Neural cell (in vitro differentiated cells): ENCODE results near the gene KANSL1L. TPM values are rescaled to one million over a fixed set of nuclear protein-coding genes. Genes with fewer than 3 reads are reported as not detected.

ENCODE experiments used
- H2AFZ ChIP-seq: fragments of 200-600, 300-800 bp; sonication (generic), shearing (Covaris generic); 2 replicates; pipeline ENCODE4 v1.6.0; 2014; ENCODE audit warnings: low read depth, mild to moderate bottlenecking, antibody characterized with exemption, low read length, moderate library complexity
- H3F3A ChIP-seq: fragments of 200-600 bp; shearing (Covaris generic); 2 replicates; pipeline ENCODE4 v1.6.1; 2016; ENCODE audit warnings: mild to moderate bottlenecking, moderate library complexity, mixed read lengths, antibody characterized with exemption, low read length; ENCODE audit not compliant: insufficient read depth, poor library complexity, severe bottlenecking
- H3K27ac ChIP-seq: fragments of 200-600, 300-800 bp; sonication (generic), shearing (Covaris generic); 2 replicates; pipeline ENCODE4 v1.5.1; 2014; ENCODE audit warnings: mild to moderate bottlenecking, low read length, moderate library complexity
- H3K27me3 ChIP-seq: fragments of 300-800, 200-600 bp; sonication (generic), shearing (Covaris generic); 2 replicates; pipeline ENCODE4 v1.6.0; 2014; ENCODE audit warnings: mild to moderate bottlenecking, low read depth, low read length, moderate library complexity; ENCODE audit not compliant: insufficient read depth
- H3K36me3 ChIP-seq: fragments of 300-800, 200-600 bp; sonication (generic), shearing (Covaris generic); 2 replicates; pipeline ENCODE4 v1.5.1; 2014; ENCODE audit warnings: mild to moderate bottlenecking, antibody characterized with exemption, low read length, moderate library complexity; ENCODE audit not compliant: insufficient read depth
- H3K4me2 ChIP-seq: fragments of 300-800, 200-600 bp; sonication (generic), shearing (Covaris generic); 2 replicates; pipeline ENCODE4 v1.6.0; 2014; ENCODE audit warnings: mild to moderate bottlenecking, low read length
- H3K4me3 ChIP-seq: fragments of 300-800, 200-600 bp; sonication (generic), shearing (Covaris generic); 2 replicates; pipeline ENCODE4 v1.5.1; 2014; ENCODE audit warnings: mild to moderate bottlenecking, low read length, moderate library complexity
- H3K79me2 ChIP-seq: fragments of 200-600 bp; shearing (Covaris generic); replicated peaks from 2 replicates; pipeline ENCODE4 v1.6.0; 2014; ENCODE audit warnings: mild to moderate bottlenecking, low read length, moderate library complexity; ENCODE audit not compliant: insufficient read depth
- H3K9ac ChIP-seq: fragments of 300-800, 200-600 bp; sonication (generic), shearing (Covaris generic); 2 replicates; pipeline ENCODE4 v1.6.1; 2016; ENCODE audit warnings: mild to moderate bottlenecking, low read length, mixed read lengths
- H3K9me2 ChIP-seq: fragments of 200-600 bp; shearing (Covaris generic); 2 replicates; pipeline ENCODE4 v1.6.1; 2016; ENCODE audit warnings: mild to moderate bottlenecking, low read length, mixed read lengths; ENCODE audit not compliant: insufficient read depth
- H3K9me3 ChIP-seq: fragments of 200-600, 300-800 bp; sonication (generic), shearing (Covaris generic); 2 replicates; pipeline ENCODE4 v1.6.1; 2016; ENCODE audit warnings: mild to moderate bottlenecking, mixed run types, low read length, moderate library complexity, mixed read lengths
- H4K20me1 ChIP-seq: fragments of 200-600 bp; shearing (Covaris generic); 2 replicates; pipeline ENCODE4 v1.6.1; 2016; ENCODE audit warnings: mild to moderate bottlenecking, mixed run types; ENCODE audit not compliant: insufficient read depth
- CTCF ChIP-seq: fragments of 450-650 bp; IDR thresholded peaks from 2 replicates; pipeline ENCODE4 v1.5.1; 2014; ENCODE audit warnings: antibody characterized with exemption, mild to moderate bottlenecking, moderate library complexity; ENCODE audit not compliant: poor library complexity, severe bottlenecking
- EP300 ChIP-seq: fragments of 450-650 bp; conservative IDR thresholded peaks from 2 replicates; pipeline ENCODE4 v1.6.1; 2014; ENCODE audit warnings: antibody characterized with exemption, mild to moderate bottlenecking, moderate library complexity; ENCODE audit not compliant: poor library complexity, severe bottlenecking
- EZH2 ChIP-seq: fragments of 200-600, 300-800 bp; shearing (Covaris generic), sonication (generic); IDR thresholded peaks from 2 replicates; pipeline ENCODE4 v1.6.1; 2014; ENCODE audit warnings: antibody characterized with exemption, low read length, borderline replicate concordance, mild to moderate bottlenecking; ENCODE audit not compliant: insufficient read depth, poor library complexity, severe bottlenecking
- MXI1 ChIP-seq: fragments of 450-650 bp; conservative IDR thresholded peaks from 2 replicates; pipeline ENCODE4 v1.6.1; 2014; ENCODE audit warnings: antibody characterized with exemption, mild to moderate bottlenecking; ENCODE audit not compliant: poor library complexity, severe bottlenecking
- POLR2AphosphoS5 ChIP-seq: IDR thresholded peaks from 2 replicates; pipeline ENCODE4 v1.6.1; 2012
- RAD21 ChIP-seq: fragments of 450-650 bp; conservative IDR thresholded peaks from 2 replicates; pipeline ENCODE4 v1.6.1; 2014; ENCODE audit warnings: antibody characterized with exemption, mild to moderate bottlenecking, moderate library complexity
- REST ChIP-seq: IDR thresholded peaks from 2 replicates; pipeline ENCODE4 v1.6.1; 2012; ENCODE audit warnings: borderline replicate concordance
- SMC3 ChIP-seq: fragments of 450-650 bp; conservative IDR thresholded peaks from 2 replicates; pipeline ENCODE4 v1.6.1; 2014; ENCODE audit warnings: antibody characterized with exemption, mild to moderate bottlenecking, moderate library complexity; ENCODE audit not compliant: poor library complexity
- TAF1 ChIP-seq: IDR thresholded peaks from 2 replicates; pipeline ENCODE4 v1.6.1; 2012; ENCODE audit warnings: low read depth
- polyA plus RNA-seq: library from polyadenylated mRNA; depleted of rRNA; stranded (reverse); fragments of >200 nt; gene quantifications from 2 replicates; pipeline ENCODE4 v1.2.3, GENCODE V29; 2014

KANSL1L gene
- polyA plus RNA-seq, 1 donor from 2014 or later, result 27.6 TPM

GRCh38 chr2:210002158-210003157, 168.8 kb downstream of the KANSL1L start, which contains the start of gene RPE:
Gene RPE, plus strand, starts transcription at chr2:210002638. Its CDS starts 24 bp downstream, at chr2:210002662.
- Histone ChIP-seq H4K20me1 (no peaks in the 10 kb centered on the region), H2AFZ (peak within 1 kb of the TSS; percentile 90), H3K4me2 (peak within 1 kb of the TSS; percentile 76), H3K27ac (peak within 1 kb of the TSS; percentile 75), H3K27me3 (no peaks in the 10 kb centered on the region), H3K4me3 (peak within 1 kb of the TSS; percentile 90), H3K36me3 (no peaks in the 10 kb centered on the region), H3K9ac (peak within 1 kb of the TSS; percentile 75), H3K9me3 (no peaks in the 10 kb centered on the region), H3K9me2 (no peaks in the 10 kb centered on the region), H3F3A (no peaks in the 10 kb centered on the region), H3K79me2 (peaks cover 40% of the 10 kb centered on the region)
- TF ChIP-seq REST (peak; percentile 79), EP300 (peak; percentile 21), CTCF (peak; percentile 42), SMC3 (peak; percentile 49), POLR2AphosphoS5 (peak; percentile 76), RAD21 (peak; percentile 32), EZH2 (no peak), TAF1 (peak; percentile 44), MXI1 (peak; percentile 97)

- no peak overlapping the region for H3K9ac ChIP-seq
- TF ChIP-seq POLR2AphosphoS5 (no peak), RAD21 (no peak), SMC3 (no peak), REST (no peak), MXI1 (no peak), EP300 (no peak)
- no peak overlapping the region for H3K27ac ChIP-seq
- no peaks in the 10 kb centered on the region for H3K27me3 ChIP-seq
- no peak overlapping the region for H3K4me3 ChIP-seq
- no peaks in the 10 kb centered on the region for H3K9me3 ChIP-seq
- no peaks in the 10 kb centered on the region for H3K9me2 ChIP-seq
- H4K20me1 ChIP-seq, result no peaks in the 10 kb centered on the region
- H3K79me2 ChIP-seq, result peaks cover 29% of the 10 kb centered on the region
- no peak overlapping the region for H2AFZ ChIP-seq
- no peak overlapping the region for H3K4me2 ChIP-seq
- H3K36me3 ChIP-seq, result no peaks in the 10 kb centered on the region
- H3F3A ChIP-seq, result no peaks in the 10 kb centered on the region
These were observed 170.5 kb downstream of the KANSL1L start for GRCh38 chr2:210000464-210001324.
